Coronary artery (tissue), 2 donors: Measurements from ENCODE around the gene YPEL1.
"Not testable (repeated sequence)": the region's sequence is repeated elsewhere in the genome, so short reads cannot be mapped to it uniquely, and the experiment has no call there.

Experiments used
- DNase-seq: peaks from one replicate; pipeline ENCODE4 v3.0.0-alpha.2; 2017; ENCODE audit warnings: low spot score
- H3K27ac ChIP-seq, 2 donors: fragments of 200-600 bp; sonication (generic); one replicate each; pipeline ENCODE4 v1.5.1; 2016 to 2019
- H3K4me3 ChIP-seq: fragments of 200-600 bp; sonication (generic); 2 replicates; pipeline ENCODE4 v1.5.1; 2016; ENCODE audit warnings: mild to moderate bottlenecking, moderate library complexity
- CTCF ChIP-seq: fragments of 200-600 bp; sonication (generic); IDR thresholded peaks from one replicate; pipeline ENCODE4 v1.5.1; 2019; ENCODE audit warnings: antibody characterized with exemption

YPEL1 gene

GRCh38 chr22:21738966-21739365 is 3.4 kb upstream of the YPEL1 start:
- no peak overlapping the region for H3K4me3 ChIP-seq
- DNase-seq: no peak
- no peak for TF ChIP-seq CTCF
- no peak overlapping the region for H3K27ac ChIP-seq

DNA sequence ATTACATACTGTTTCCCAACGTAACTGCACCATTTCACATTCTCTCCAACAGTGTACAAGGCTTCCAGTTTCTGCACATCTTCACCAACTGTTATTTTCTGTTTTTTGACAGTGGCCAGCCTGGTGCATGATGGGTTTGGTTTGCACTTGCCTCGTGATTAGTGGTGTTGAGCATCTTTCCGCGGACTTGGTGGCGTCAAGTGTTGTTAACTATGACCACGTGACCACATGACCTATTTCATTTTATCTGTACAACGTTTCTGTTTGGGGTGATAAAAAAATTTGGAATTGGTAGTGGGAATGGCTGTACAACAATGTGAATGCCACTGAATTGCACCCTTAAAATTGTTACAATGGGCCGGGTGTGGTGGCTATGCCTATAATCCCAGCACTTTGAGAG is 2.5 kb upstream of the YPEL1 start:
- H3K27ac ChIP-seq: no peak overlapping the region
- no peak for DNase-seq
- TF ChIP-seq CTCF: no peak
- no peak overlapping the region for H3K4me3 ChIP-seq

- TF ChIP-seq CTCF: no peak
- Histone ChIP-seq H3K4me3 (no peak overlapping the region), H3K27ac (no peak overlapping the region)
- no peak for DNase-seq
Observed at GRCh38 chr22:21736948-21737347, 1.4 kb upstream of the YPEL1 start.

GRCh38 chr22:21736084-21736642 is 569 bp upstream of the YPEL1 start:
- TF ChIP-seq CTCF: no peak
- no peak for DNase-seq

DNA sequence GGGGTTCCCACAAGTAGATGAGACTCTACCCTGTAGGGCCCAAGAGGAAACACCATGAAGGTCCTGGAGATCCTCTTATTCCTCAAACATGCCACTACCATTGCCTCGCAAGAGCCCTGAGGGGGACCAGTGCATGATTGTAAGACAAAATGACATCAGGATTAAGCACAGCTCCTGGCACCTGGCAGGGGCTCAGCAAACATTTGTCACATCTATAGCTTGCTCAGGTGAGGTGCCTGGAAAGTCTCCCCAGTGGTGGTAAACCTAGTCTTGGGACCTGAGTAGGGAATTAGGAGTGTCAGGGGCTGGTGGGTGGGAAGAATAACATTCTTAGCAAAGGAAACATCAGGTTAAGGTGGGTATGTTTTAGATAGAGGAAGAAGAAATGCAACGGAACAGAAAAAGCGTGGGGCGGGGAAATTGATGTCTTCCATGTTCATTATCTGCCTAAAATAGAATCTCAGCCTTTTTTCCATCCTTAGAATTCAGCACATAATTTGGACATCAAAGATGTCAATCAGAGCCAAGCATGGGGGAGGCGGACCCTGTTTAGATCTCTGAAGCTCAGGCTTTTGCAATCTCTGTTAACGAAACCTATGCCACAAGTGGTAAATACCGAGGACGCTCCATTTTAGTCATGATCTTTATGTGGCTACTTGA is 924 bp downstream of the YPEL1 start:
- peak overlapping the region; percentile 85 for H3K4me3 ChIP-seq
- no peak for TF ChIP-seq CTCF
- peak overlapping the region in 1 of 2 donors; percentile 58 for H3K27ac ChIP-seq
- DNase-seq: no peak

More at GRCh38 chr22:21736084-21736642, 569 bp upstream of the YPEL1 start:
- Histone ChIP-seq H3K4me3 (peak overlapping the region; percentile 85), H3K27ac (peak overlapping the region; percentile 59 to 61)

- DNase-seq: no peak
- no peak overlapping the region for H3K27ac ChIP-seq
- no peak overlapping the region for H3K4me3 ChIP-seq
- no peak for TF ChIP-seq CTCF
Observed at GRCh38 chr22:21731503-21731902, 4.1 kb downstream of the YPEL1 start.

- H3K27ac ChIP-seq: no peak overlapping the region
- no peak for TF ChIP-seq CTCF
- no peak overlapping the region for H3K4me3 ChIP-seq
- no peak for DNase-seq
Observed at GRCh38 chr22:21730535-21731308, 4.9 kb downstream of the YPEL1 start.

DNA sequence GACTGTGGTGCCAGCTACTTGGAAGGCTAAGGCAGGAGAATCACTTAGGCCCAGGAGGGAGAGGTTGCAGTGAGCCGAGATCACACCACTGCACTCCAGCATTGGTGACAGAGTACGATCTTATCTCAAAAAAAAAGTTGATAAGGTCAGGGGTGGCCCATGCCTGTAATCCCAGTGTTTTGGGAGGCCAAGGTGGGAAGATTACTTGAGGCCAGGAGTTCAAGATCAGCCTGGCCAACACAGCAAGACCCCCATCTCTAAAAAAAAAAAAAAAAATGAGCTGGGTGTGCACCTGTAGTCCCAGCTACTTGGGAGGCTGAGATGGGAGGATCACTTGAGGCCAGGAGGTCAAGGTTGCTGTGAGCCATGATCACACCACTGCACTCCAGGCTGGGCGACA is 6.4 kb downstream of the YPEL1 start:
- H3K4me3 ChIP-seq, DNase-seq, H3K27ac ChIP-seq: not testable (repeated sequence)
